ENCODE data around the gene SNAP23.

- TF ChIP-seq USF1 (CRISPR knock-in tag; IDR thresholded peaks at IDR 0.05) (no peak), CTCF (IDR thresholded peaks at IDR 0.05) (no peak), ZNF416 (CRISPR knock-in tag; IDR thresholded peaks at IDR 0.05) (no peak), ATF3 (CRISPR knock-in tag; conservative IDR thresholded peaks at IDR 0.05) (no peak), ARID4B (CRISPR knock-in tag; IDR thresholded peaks at IDR 0.05; ENCODE audit: borderline replicate concordance) (peak; percentile 87; the same call in 1 of the 2 replicates), ZNF138 (CRISPR knock-in tag; conservative IDR thresholded peaks at IDR 0.05) (no peak)
Measured at GRCh38 chr15:42490671-42491538, 4.5 kb upstream of the SNAP23 start, which contains the start of gene ZNF106.
